Measurements from ENCODE around the gene PDIA4.

Gene PDIA4

GRCh38 chr7:148962823-148963582 is 65.3 kb downstream of the PDIA4 start:
- peak; percentile 79 for DNase-seq
- Mint-ChIP-seq H3K27ac (peak overlapping the region; percentile 87), H3K9me3 (no peaks in the 10 kb centered on the region), H3K27me3 (peaks cover 36% of the 10 kb centered on the region), H3K4me1 (peaks cover 34% of the 10 kb centered on the region), H3K36me3 (no peaks in the 10 kb centered on the region), H3K4me3 (peak overlapping the region; percentile 89)
- CTCF ChIA-PET: interaction anchor here (0.6 to 3.1 kb wide), 18 partner anchors 21 to 754 kb away, joined by 3 to 24 read pairs (median 6); partner anchors contain the start of gene CUL1

DNA sequence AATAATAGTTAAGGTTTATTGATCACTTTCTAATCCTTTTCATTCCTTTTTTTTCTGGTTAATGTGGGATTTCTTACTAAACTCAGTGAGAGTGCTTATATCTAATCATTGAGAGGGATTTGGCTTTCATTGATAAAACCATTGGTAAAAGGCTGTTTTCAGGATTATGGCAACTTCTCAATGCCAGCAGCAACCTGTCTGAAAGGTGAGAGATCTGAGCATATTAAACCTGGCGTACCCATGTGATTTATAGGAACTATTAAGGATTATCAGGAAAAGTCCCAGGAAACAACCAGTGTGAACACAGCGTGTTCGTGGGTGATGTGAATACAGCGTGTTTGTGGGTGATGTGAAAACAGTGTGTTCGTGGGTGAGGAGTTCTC is 65.9 kb downstream of the PDIA4 start:
- Mint-ChIP-seq H3K4me3 (peak overlapping the region; percentile 89), H3K9me3 (no peaks in the 10 kb centered on the region), H3K27me3 (peaks cover 37% of the 10 kb centered on the region), H3K27ac (peak overlapping the region; percentile 87), H3K36me3 (no peaks in the 10 kb centered on the region), H3K4me1 (peaks cover 34% of the 10 kb centered on the region)
- DNase-seq: no peak
- CTCF ChIA-PET: interaction anchor here (0.8 to 3.1 kb wide), 8 partner anchors 20 to 459 kb away, joined by 3 to 24 read pairs (median 6); partner anchors contain the start of gene CUL1

DNA sequence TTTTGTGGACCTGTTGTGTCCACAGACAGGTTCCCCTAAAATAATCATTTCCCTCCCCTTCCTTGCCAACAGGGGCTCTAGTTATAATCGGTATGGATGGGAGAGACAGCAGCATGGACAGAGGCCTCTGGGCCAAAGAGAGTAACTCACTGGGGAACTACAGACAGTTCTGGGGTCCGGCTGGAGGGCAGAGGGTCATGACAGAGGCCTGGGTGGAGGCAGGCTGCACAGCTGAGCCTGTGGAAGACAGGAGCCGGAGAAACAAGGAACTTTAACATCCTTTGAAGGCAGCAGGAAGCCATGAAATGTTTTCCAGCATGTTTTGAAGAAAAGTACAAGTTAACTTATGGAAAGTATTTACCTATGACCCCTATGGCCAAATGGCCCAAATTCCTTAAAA is 68.6 kb downstream of the PDIA4 start:
- peaks cover 22% of the 10 kb centered on the region for H3K27me3 Mint-ChIP-seq
- no peaks in the 10 kb centered on the region for H3K9me3 Mint-ChIP-seq
- no peak for DNase-seq

DNA sequence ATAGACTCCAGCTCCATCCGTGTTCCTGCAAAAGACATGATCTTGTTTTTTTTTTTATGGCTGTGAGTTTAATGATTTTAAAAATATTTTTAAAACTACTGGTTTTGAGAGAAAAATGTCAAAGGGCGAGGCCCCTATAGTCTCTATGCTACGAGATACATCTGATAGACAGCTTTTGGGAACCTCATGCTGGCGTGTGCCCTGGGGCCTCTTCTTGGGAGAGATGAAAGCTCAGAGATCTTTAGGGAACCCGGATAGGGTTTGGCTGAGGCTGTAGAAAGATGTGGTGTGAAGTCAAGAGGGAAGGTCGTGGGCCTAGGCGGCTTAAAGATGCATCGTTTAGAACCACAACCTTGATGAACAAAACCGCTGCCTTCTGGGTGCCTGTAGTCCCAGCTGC is 70.2 kb downstream of the PDIA4 start:
- peaks cover 8% of the 10 kb centered on the region for H3K4me1 Mint-ChIP-seq
- DNase-seq: no peak
- H3K27me3 Mint-ChIP-seq: peaks cover 10% of the 10 kb centered on the region
- no peak overlapping the region for H3K4me3 Mint-ChIP-seq
- CTCF ChIA-PET: interaction anchor here (0.6 to 0.8 kb wide), 3 partner anchors 8 to 386 kb away, joined by 3 to 6 read pairs (median 3); no protein-coding TSS in a partner anchor
- no peak overlapping the region for H3K27ac Mint-ChIP-seq
- H3K9me3 Mint-ChIP-seq: no peaks in the 10 kb centered on the region
- no peaks in the 10 kb centered on the region for H3K36me3 Mint-ChIP-seq

More for the DNA sequence above, 68.6 kb downstream of the PDIA4 start:
- H3K4me1 Mint-ChIP-seq: peaks cover 23% of the 10 kb centered on the region
- H3K27ac Mint-ChIP-seq: no peak overlapping the region
- no peaks in the 10 kb centered on the region for H3K36me3 Mint-ChIP-seq
- H3K4me3 Mint-ChIP-seq: no peak overlapping the region
- CTCF ChIA-PET: no interaction called here

GRCh38 chr7:148954766-148955165 is 73.5 kb downstream of the PDIA4 start:
- no peak overlapping the region for H3K4me3 Mint-ChIP-seq
- no peaks in the 10 kb centered on the region for H3K9me3 Mint-ChIP-seq
- H3K27ac Mint-ChIP-seq: no peak overlapping the region
- H3K4me1 Mint-ChIP-seq: no peaks in the 10 kb centered on the region
- no peak for DNase-seq
- peaks cover 11% of the 10 kb centered on the region for H3K27me3 Mint-ChIP-seq
- no peaks in the 10 kb centered on the region for H3K36me3 Mint-ChIP-seq
- CTCF ChIA-PET: interaction anchor here (1.8 kb wide), 1 partner anchor 379 kb away, joined by 4 read pairs; no protein-coding TSS in a partner anchor

GRCh38 chr7:148953676-148954075 is 74.6 kb downstream of the PDIA4 start:
- no peaks in the 10 kb centered on the region for H3K9me3 Mint-ChIP-seq
- H3K27ac Mint-ChIP-seq: no peak overlapping the region
- CTCF ChIA-PET: no interaction called here
- H3K4me3 Mint-ChIP-seq: no peak overlapping the region
- H3K4me1 Mint-ChIP-seq: no peaks in the 10 kb centered on the region
- no peaks in the 10 kb centered on the region for H3K36me3 Mint-ChIP-seq
- H3K27me3 Mint-ChIP-seq: peaks cover 9% of the 10 kb centered on the region
- DNase-seq: no peak

All from activated naive CD4-positive, alpha-beta T cell treated with anti-CD3 and anti-CD28 coated beads, Interleukin-2, amount 10 ng/mL, durations not matched to agents 7 days and 5 days (primary cell).